HG02642 (cell line): ENCODE measurements around the gene RGR.

ENCODE experiments used
- ATAC-seq: cut with Tn5 transposase; IDR thresholded peaks from one replicate; pipeline ENCODE4 v1.9.1; 2021; ENCODE audit warnings: mild to moderate bottlenecking; ENCODE audit not compliant: unreplicated experiment, poor library complexity

RGR gene, protein sequence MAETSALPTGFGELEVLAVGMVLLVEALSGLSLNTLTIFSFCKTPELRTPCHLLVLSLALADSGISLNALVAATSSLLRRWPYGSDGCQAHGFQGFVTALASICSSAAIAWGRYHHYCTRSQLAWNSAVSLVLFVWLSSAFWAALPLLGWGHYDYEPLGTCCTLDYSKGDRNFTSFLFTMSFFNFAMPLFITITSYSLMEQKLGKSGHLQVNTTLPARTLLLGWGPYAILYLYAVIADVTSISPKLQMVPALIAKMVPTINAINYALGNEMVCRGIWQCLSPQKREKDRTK

DNA sequence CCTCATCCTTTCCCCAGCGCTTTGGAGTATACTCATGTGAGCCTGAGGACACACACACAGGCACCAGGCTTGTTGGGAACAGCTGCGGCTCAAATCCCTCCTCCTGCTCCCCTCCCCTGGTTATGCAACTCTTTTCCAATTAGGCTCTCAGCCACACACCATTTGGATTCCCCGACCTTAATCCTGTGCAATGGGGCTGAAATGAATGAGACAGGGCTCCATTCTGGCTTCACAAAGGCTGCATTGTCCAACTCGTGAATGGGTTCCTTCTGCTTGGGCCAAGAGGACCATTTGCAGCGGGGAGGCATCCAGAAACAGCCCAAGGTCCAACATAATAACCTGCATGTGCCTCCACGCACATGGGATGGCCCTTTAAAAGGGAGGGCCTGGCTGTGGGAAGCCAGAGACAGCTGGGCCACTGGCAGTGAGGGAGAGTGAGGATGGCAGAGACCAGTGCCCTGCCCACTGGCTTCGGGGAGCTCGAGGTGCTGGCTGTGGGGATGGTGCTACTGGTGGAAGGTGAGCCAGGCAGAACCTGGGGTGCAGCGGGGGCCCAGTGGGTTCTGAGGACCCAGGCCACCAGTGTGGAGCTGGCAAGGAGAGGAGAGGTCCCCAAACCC lies at the start of gene RGR:
RGR (plus strand) TSS at position 403 of the 620 bp plus-strand sequence; CDS start at position 441, 38 bp downstream.
- no peak for ATAC-seq

DNA sequence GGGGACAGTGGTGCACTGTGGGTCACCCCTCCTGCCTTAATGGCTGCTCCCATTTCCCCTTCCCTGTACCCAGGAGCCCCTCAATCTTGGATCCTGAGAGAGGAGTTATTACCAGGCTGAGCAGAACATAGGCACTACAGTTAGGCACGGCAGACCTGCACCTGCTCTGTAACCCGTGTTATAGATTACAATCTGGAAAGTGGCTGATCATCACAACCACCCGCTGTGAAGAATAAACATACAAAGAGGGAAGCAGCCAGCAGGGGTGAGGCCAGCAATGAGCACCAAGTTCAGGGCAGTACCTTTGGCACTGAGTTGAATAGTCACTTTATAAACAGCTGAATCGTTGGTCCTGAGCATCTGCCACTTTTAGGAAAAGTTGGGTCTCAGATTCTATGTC lies 48.8 kb upstream of the RGR start:
- no peak for ATAC-seq

- no peak for ATAC-seq
Measured at GRCh38 chr10:84196941-84197340, 47.9 kb upstream of the RGR start.

- no peak for ATAC-seq
Measured at GRCh38 chr10:84197643-84198042, 47.2 kb upstream of the RGR start.

DNA sequence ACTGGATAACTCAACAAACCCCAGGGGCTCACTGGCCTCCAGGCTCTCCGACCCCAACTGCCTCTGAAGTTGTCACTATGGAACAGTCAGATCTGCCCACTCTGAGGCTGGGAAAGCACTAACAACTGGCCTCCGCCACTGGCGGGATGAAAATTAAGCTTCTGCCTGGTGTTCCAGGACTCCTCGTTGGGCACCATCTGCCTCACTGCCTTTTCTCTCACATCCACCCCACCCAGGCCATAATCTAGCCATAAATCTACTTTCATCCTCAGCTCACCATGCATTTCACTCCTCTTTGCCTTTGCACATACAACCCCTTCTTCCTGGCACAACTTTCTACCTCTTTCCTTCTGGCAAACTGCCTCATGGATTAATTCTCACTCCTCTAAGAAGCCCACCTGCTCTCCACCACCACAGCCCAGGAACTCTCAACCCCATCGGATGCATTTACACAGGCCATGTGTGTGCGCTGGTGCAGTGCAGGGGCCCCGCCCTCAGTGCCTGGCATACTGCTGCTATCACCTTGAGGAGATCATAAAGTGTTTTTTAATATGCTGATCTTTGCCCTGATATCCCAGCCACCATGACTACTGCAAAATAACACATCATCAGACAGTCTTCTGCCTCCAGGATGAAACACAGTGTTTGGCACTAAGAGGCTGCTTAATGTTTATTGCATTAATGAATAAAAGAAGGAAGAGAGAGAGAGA lies 46.5 kb upstream of the RGR start:
- no peak for ATAC-seq

DNA sequence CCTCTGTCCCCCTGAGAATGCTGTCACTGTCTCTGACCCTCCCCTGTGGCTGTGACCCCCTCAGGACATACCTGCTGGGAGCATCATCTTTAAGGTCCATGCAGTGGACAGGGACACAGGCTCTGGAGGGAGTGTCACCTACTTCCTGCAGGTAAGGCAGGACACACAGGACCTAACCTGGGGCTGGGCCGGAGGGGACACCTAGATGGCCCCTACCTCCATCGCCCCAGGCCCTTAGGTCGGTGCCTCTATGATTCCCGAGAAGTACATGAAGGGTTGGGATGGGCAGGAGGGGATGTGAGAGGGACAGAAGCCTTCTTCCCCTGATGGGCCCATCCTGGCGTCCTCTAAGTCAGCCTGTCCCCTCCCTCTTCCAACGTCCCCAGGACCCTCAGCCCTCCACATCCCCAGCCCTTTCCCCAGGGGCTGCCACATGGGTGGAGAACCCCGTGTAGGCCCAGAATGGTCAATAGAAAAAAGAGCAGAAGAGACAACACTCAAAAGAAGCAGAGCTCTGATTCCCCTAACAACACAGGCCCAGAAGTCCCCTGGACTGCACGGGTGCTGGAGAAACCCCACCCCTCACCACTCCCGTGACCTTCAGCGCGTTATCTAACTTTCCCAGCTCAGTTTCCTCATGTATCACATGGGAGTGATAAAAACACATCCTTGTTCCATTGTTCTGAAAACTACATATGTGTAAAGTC lies 44.2 kb upstream of the RGR start:
- ATAC-seq, result no peak

- no peak for ATAC-seq
Measured at GRCh38 chr10:84201244-84201606, 43.6 kb upstream of the RGR start.

GRCh38 chr10:84201682-84202081 lies 43.2 kb upstream of the RGR start:
- no peak for ATAC-seq

DNA sequence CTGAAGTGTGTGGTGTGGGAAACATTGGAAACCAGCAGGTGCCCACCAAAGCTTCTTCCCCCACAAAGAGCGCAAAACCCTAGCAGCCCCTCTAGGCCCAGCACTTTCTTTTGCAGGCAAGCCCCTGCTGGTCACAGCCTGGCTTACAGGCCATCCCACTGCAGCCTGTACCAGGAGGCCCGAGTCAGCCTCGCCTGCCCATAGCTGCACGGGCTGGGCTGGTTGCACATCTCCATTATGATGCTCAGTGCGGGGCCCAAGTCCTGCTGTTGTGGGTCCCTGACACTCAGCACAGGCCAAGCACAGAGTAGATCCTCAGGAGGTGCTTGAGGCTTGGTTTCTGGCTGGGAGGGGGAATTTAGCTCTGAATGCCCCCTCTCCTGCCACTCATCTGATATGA lies 42.5 kb upstream of the RGR start:
- ATAC-seq, result no peak

GRCh38 chr10:84204122-84204521 lies 40.7 kb upstream of the RGR start:
- peak; percentile 70 for ATAC-seq

GRCh38 chr10:84204610-84205009 lies 40.2 kb upstream of the RGR start:
- ATAC-seq, result no peak

- ATAC-seq, result peak; percentile 73
Measured at GRCh38 chr10:84205049-84205852, 39.6 kb upstream of the RGR start.

- ATAC-seq, result no peak
Measured at GRCh38 chr10:84205853-84206525, 38.9 kb upstream of the RGR start.

DNA sequence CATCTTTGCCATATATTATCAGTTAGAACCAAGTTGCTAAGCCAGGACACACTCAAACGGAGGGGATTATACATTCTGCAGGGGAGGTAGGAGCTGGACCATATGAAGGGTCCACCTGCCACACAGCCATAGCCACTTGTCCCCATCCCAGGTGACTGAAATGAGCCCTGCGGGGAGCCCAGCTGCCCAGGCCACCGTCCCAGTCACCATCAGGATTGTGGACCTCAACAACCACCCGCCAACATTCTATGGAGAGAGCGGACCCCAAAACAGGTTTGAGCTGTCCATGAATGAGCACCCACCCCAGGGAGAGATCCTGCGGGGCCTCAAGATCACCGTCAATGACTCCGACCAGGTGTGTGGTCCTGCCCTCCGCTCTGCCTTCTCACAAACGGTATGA lies 36.8 kb upstream of the RGR start:
- ATAC-seq, result no peak

DNA sequence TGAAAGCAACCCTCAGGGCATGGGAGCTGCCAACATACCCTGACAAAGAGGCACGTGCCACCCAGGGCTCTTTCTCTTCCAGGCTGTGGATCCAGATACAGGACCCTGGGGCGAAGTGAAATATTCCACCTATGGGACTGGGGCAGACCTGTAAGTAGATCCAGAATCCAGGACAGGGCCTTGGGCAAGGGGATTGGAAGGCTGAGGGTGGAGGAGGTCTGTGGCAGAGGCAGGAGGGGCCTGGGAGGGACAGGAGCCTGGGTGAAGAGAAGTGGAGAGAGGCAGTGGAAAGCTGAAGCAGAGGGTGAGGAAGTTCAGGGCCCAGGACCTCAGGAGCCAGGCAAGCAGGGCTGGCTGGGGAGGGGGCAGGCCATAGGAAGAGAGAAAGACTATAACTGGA lies 33.3 kb upstream of the RGR start:
- no peak for ATAC-seq

GRCh38 chr10:84212014-84212413 lies 32.8 kb upstream of the RGR start:
- ATAC-seq, result no peak

- ATAC-seq, result no peak
Measured at GRCh38 chr10:84213076-84213475, 31.8 kb upstream of the RGR start.

GRCh38 chr10:84214046-84214572 lies 30.7 kb upstream of the RGR start:
- ATAC-seq, result peak; percentile 5

GRCh38 chr10:84214612-84215235 lies 30.1 kb upstream of the RGR start:
- peak; percentile 83 for ATAC-seq
